ENCODE data around the gene SLC23A2.

The SLC23A2 gene

GRCh38 chr20:4815628-4816027, 185.7 kb downstream of the SLC23A2 start:
- TF ChIP-seq CTCF (conservative IDR thresholded peaks at IDR 0.05; ENCODE audit: low read depth, low read length): no peak
- H3K4me3 ChIP-seq (ENCODE audit: low read length): no peak overlapping the region
- no peak for DNase-seq (ENCODE audit: low read depth)

DNA sequence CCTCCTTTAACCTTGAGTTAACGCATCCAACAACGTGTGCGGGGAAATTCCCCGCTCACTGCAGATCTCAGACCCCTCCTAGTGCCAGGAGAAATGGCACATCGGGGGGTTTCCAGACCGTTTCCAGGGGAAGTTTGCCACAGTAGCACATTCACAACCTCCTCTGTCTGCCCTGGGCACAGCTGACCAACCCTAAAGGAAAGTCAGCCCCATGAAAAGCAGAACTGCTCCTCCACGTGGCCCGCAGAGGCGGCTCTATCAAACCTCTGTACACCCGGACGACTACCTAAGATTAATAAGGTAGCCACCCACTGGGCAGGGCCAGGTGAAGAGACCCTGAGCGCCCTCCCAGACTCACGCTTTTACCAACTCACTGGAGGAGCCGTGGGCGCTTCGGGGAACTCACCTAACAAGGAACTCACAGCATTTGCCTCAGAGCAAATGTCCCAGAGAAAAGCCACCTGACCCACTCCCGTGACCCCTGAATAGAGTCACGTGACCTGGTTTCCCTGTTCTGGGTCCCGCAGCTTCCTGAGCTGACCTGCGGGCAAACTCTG, 186.5 kb downstream of the SLC23A2 start:
- no peak for TF ChIP-seq CTCF (conservative IDR thresholded peaks at IDR 0.05; ENCODE audit: low read depth, low read length)
- DNase-seq (ENCODE audit: low read depth): no peak
- no peak overlapping the region for H3K4me3 ChIP-seq (ENCODE audit: low read length)

DNA sequence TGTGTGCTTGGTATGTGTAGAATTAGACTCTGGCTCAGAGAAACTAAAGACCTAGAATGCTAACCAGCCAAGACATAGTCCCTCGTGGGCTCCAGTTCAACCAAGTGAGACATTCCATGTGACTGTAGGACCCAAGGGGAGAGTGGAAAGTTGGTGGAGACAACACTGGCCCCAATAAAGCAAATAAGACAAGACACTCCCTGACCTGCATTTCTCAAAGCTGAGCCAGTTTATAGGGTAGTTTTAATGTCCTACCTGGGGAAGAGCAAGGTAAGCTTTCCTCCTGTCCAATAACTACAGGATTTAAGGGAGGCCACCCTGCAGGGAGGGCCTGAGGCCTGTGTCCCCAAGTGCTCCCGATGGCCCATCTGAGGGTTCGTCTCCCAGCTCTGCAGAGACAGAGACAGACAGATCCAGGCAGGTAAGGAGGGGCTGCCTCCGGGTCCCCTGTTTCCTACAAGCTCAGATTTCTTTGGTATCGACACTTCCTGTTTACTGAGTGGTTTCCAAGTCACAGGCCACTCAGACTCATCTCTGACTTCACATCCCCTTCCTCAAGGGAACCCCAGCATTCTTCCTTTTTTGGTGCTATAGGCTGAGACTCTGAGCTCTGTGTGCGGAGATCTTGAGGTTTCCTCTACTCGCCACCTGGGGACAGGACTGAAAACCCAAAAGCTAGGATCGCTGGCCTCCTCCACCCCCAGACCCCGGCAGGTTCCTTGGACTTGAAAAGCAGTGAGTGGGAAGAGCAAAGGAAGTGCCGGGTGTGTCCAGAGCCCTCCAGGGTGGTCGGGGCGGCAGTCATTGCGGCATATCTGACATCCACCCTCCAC, 187.2 kb downstream of the SLC23A2 start:
- no peak for DNase-seq (ENCODE audit: low read depth)

GRCh38 chr20:4813076-4813862, 188.0 kb downstream of the SLC23A2 start:
- no peak overlapping the region for H3K4me3 ChIP-seq (ENCODE audit: low read length)
- TF ChIP-seq CTCF (conservative IDR thresholded peaks at IDR 0.05; ENCODE audit: low read depth, low read length): no peak
- DNase-seq (ENCODE audit: low read depth): no peak

More for the DNA sequence above, 187.2 kb downstream of the SLC23A2 start:
- no peak for TF ChIP-seq CTCF (conservative IDR thresholded peaks at IDR 0.05; ENCODE audit: low read depth, low read length)
- no peak overlapping the region for H3K4me3 ChIP-seq (ENCODE audit: low read length)

- DNase-seq (ENCODE audit: low read depth): no peak
- H3K4me3 ChIP-seq (ENCODE audit: low read length): no peak overlapping the region
- no peak for TF ChIP-seq CTCF (conservative IDR thresholded peaks at IDR 0.05; ENCODE audit: low read depth, low read length)
Observed at GRCh38 chr20:4812641-4813075, 188.7 kb downstream of the SLC23A2 start.

GRCh38 chr20:4812216-4812615, 189.1 kb downstream of the SLC23A2 start:
- H3K4me3 ChIP-seq (ENCODE audit: low read length): no peak overlapping the region
- TF ChIP-seq CTCF (conservative IDR thresholded peaks at IDR 0.05; ENCODE audit: low read depth, low read length): no peak
- no peak for DNase-seq (ENCODE audit: low read depth)
